Gastroesophageal sphincter (tissue), 3 donors: Measurements from ENCODE around the gene TRPV6.

Source experiments
- EP300 ChIP-seq: sonication (generic); formaldehyde crosslinking; IDR thresholded peaks from one replicate; pipeline ENCODE4 v1.6.1; 2017; ENCODE audit warnings: antibody characterized with exemption, mild to moderate bottlenecking
- POLR2A ChIP-seq, 2 donors: fragments of 450-650 bp; IDR thresholded peaks; one replicate each; pipeline ENCODE4 v1.6.1; 2017; ENCODE audit warnings: antibody characterized with exemption in 2 of 2, mild to moderate bottlenecking in 2 of 2, moderate library complexity in 1 of 2
- POLR2AphosphoS5 ChIP-seq: sonication (generic); formaldehyde crosslinking; IDR thresholded peaks from one replicate; pipeline ENCODE4 v1.6.1; 2017; ENCODE audit warnings: antibody characterized with exemption
- TF ChIP-seq, protein P1 (sequence below), 4 experiments: fragments of 200-600 bp in 2 of 4; fragments of 450-650 bp in 2 of 4; sonication (generic) in 1 of 4; IDR thresholded peaks; one replicate each; pipeline ENCODE4 v1.5.1; 2017 to 2019; ENCODE audit warnings: antibody characterized with exemption in 4 of 4, mild to moderate bottlenecking in 2 of 4, moderate library complexity in 2 of 4

DNA sequence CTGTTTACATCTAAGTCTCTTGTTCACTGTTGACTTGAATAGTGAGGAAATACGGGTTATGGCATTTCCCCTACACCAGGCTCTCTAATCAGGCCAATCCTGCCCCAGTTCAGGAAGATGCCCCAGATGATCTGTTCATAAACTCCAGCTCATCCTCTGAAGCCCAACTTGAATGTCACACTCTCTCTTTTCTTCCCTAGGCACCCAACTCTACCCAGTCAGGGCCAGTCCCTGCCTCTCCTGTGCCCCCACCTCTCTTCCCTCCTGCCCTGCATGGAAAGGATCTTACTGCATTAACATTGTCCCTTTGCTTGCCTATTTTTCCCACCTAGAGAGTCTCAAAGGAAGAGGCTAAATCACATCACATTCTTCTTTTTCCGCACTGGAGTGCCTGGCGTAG lies 10.6 kb upstream of the TRPV6 start:
- TF ChIP-seq, protein P1, sequence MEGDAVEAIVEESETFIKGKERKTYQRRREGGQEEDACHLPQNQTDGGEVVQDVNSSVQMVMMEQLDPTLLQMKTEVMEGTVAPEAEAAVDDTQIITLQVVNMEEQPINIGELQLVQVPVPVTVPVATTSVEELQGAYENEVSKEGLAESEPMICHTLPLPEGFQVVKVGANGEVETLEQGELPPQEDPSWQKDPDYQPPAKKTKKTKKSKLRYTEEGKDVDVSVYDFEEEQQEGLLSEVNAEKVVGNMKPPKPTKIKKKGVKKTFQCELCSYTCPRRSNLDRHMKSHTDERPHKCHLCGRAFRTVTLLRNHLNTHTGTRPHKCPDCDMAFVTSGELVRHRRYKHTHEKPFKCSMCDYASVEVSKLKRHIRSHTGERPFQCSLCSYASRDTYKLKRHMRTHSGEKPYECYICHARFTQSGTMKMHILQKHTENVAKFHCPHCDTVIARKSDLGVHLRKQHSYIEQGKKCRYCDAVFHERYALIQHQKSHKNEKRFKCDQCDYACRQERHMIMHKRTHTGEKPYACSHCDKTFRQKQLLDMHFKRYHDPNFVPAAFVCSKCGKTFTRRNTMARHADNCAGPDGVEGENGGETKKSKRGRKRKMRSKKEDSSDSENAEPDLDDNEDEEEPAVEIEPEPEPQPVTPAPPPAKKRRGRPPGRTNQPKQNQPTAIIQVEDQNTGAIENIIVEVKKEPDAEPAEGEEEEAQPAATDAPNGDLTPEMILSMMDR (IDR thresholded peaks at IDR 0.05) = no peak
- TF ChIP-seq POLR2AphosphoS5 (no peak), POLR2A (IDR thresholded peaks at IDR 0.05) (no peak), EP300 (no peak)
